HG02759 (cell line): ENCODE data around the gene SMAD7.

Source experiments
- ATAC-seq: cut with Tn5 transposase; IDR thresholded peaks from one replicate; pipeline ENCODE4 v1.9.1; 2021; ENCODE audit warnings: mild to moderate bottlenecking, moderate library complexity; ENCODE audit not compliant: unreplicated experiment

SMAD7 gene, protein sequence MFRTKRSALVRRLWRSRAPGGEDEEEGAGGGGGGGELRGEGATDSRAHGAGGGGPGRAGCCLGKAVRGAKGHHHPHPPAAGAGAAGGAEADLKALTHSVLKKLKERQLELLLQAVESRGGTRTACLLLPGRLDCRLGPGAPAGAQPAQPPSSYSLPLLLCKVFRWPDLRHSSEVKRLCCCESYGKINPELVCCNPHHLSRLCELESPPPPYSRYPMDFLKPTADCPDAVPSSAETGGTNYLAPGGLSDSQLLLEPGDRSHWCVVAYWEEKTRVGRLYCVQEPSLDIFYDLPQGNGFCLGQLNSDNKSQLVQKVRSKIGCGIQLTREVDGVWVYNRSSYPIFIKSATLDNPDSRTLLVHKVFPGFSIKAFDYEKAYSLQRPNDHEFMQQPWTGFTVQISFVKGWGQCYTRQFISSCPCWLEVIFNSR

GRCh38 chr18:48950536-48951447, at the start of gene SMAD7:
TSS of gene SMAD7 (minus strand) at chr18:48950965. CDS start at chr18:48950424, 541 bp downstream.
- ATAC-seq = no peak

- ATAC-seq = no peak
Measured at GRCh38 chr18:48999569-48999968, 48.8 kb upstream of the SMAD7 start.

DNA sequence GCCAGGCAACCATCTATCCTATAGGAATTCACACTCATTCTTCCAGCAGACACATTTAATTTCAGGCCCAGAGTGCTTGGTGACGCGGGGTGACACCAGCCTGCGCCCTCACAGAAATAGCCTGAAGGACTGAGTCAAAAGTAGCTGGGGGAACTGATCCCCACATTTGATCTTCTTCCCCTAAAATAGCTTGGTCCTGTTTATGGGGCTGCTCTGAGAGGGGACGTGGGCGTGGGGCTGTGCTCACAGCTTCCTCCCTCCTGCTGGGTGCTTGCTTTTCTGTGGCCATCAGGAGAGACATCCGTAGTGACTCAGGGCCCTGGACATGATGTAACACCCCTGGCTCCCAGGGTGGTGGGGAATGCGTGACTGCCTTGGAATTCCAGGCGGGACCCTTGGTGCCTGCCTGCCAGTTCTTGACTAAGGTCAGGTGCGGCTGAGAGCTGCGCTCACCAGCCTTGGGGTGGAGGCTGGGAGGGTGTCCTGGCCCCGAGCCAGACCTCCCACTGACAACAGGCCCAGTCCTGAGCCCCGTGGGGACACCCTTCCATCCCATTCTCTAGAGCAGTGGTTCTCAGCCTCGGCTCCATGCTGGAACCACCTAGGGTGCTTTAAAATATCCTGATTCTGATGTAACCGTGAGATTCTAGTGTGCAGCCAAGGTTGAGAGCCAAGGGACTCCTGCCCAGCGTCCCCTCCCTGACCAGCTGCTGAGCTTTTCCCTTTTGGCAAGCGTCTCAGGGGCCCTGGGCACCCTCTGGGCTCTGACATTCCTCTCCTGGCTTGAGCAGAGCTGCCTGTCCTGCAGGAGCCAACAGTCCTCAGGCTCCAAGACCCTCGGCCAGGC, 47.4 kb upstream of the SMAD7 start:
- ATAC-seq = no peak

DNA sequence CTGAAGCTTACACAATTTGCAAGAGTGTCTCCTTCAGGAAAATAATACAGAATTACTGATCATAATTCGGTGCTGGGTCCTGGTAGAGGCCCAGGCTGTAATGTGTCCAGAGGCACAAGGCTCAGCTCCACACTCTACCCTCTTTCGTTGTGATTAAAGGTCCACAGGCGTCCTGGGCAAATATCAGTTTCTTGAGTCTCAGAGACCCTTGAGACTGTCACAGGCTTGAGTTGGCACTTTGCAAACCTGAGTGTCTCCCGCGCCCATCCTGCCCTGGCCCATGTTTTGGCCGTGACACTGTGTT, 46.9 kb upstream of the SMAD7 start:
- no peak for ATAC-seq

DNA sequence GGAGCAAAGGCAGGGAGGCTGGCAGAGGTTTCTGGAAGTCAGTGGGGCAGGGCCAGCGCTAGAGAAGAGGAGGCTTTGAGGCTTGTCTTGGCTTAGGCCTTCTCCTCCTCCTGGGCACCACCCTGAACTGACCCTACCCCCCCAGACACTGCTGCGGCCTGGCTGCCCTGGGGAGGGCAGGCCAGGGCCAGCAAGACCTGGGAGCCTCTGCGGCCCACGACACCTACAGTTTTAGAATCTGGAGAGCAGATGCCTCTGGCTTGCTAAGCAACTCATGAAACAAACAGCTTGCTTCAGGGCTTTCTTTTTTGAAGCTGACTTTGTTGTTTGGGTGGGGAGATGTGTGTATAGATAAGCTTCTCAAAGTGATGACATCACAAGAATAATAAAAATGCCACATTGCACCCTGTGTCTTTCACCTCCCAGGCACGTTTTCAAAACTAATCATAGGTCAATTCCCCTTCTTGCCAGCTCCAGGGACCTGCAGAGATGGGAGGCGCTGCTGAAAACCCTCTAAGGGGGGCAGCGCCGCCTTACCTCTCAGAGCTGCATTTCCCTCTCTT, 46.2 kb upstream of the SMAD7 start:
- ATAC-seq = no peak

DNA sequence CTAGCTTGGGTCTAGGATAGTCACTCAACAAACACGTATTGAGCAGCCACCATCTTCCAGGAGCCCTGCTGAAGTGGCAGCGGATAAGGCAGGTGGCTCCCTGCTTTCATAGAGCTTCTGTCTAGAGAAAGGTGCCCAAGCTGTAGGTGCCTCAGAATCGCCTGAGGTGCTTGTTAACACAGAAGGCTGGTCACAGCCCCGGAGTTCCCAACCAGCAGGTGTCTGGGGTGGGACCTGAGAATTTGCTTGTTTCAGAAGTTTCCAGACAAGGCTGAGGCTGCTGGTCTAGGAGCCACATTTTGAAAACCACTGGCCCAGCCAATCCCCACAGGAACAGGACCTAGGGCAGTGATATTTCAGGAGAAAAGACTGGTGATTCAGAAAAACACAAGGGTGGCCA, 45.3 kb upstream of the SMAD7 start:
- no peak for ATAC-seq

DNA sequence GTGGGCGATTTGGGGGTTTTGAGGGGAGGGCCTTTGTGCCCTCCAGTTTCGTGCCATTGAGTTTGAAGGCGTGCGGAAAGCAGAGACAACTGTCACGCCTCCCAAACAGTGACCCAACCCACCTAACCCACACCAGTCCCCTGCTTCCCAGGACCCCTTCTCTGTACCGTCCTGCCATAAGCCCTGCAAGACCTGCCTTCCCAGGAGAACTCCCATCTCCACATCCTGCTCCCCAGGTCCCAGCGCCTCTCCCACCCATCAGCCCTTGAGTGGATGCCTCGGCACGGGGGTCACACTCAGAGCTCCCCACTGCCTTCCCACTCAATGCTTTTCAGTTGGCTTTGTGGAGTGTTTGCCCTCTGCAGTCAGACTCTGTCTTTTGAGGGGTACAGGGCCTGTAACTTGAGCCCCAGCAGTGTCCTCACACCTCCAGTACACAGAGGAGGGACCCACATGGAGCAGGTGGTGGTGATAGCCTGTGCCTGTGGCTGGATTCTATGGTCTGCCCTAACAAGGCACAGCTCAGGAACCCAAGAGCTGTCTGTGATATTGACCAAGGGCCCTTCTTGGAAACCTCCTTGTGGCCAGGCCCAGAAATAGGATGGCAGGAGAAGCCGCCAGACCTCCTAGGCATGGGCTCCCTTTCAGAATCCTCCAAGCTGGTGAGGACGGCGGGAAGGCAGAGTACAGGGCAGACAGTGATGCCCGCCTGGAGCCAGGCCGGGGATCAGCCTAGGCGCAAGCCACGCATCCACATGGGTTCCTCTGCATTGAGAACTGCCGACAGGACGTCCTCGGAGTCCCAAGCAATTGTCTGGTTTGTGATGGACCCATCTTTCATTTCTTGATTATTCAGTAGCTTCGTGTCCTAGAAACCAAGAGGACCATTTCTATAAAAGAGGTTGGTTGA, 44.4 kb upstream of the SMAD7 start:
- no peak for ATAC-seq

GRCh38 chr18:48994044-48994651, 43.4 kb upstream of the SMAD7 start:
- ATAC-seq = no peak

- ATAC-seq = no peak
Measured at GRCh38 chr18:48993586-48993985, 42.8 kb upstream of the SMAD7 start.

- peak; percentile 78 for ATAC-seq
Measured at GRCh38 chr18:48992791-48993555, 42.2 kb upstream of the SMAD7 start.

- ATAC-seq = no peak
Measured at GRCh38 chr18:48992133-48992532, 41.4 kb upstream of the SMAD7 start.

DNA sequence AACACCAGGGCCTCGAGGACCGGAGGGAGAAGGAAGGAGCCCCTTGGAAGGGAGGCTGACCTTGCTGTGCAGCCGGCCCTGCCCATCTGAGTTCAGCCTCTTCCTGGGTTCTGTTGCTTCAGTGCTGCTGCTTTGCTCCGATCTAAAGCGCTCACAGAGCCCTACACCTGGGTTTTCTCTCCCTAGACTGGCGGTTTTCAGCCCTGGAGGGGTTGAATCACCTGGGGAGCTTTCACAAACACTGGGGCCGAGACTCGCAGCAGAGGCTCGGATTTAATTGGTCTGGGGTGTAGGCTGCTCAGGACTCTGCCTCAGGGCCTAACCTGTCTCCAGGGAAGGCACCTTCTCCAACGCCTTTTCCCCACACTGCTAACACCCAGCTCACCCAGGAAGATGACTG, 40.9 kb upstream of the SMAD7 start:
- ATAC-seq = no peak

GRCh38 chr18:48991319-48991660, 40.5 kb upstream of the SMAD7 start:
- ATAC-seq = no peak

GRCh38 chr18:48990481-48991318, 39.9 kb upstream of the SMAD7 start:
- no peak for ATAC-seq

- ATAC-seq = no peak
Measured at GRCh38 chr18:48989304-48990303, 38.8 kb upstream of the SMAD7 start.

GRCh38 chr18:48988508-48989303, 37.9 kb upstream of the SMAD7 start:
- ATAC-seq = no peak
